Uterus (tissue), 2 donors: ENCODE measurements around the gene DNAJC11.

Experiments
- CTCF ChIP-seq, 4 experiments: fragments of 200-600 bp in 2 of 4; fragments of 450-650 bp in 2 of 4; sonication (generic) in 2 of 4; IDR thresholded peaks; one replicate each; pipeline ENCODE4 v1.5.1; 2016 to 2019; ENCODE audit warnings: antibody characterized with exemption in 4 of 4, mild to moderate bottlenecking in 2 of 4, moderate library complexity in 1 of 4
- POLR2A ChIP-seq, 2 donors: fragments of 450-650 bp; IDR thresholded peaks; one replicate each; pipeline ENCODE4 v1.6.1; 2016; ENCODE audit warnings: antibody characterized with exemption in 2 of 2, mild to moderate bottlenecking in 1 of 2, moderate library complexity in 1 of 2

- TF ChIP-seq CTCF (IDR thresholded peaks at IDR 0.05) = no peak
- no peak for TF ChIP-seq POLR2A (IDR thresholded peaks at IDR 0.05)
Measured at GRCh38 chr1:6599141-6599975, 102.3 kb downstream of the DNAJC11 start.
